ENCODE measurements around the gene UGT1A10. TPM values are rescaled to one million over a fixed set of nuclear protein-coding genes. Genes with fewer than 3 reads are reported as not detected.
"Not testable (repeated sequence)": the region's sequence is repeated elsewhere in the genome, so short reads cannot be mapped to it uniquely, and the experiment has no call there.

UGT1A10 gene
- total and polyA plus RNA-seq, 9 donors = not detected

DNA sequence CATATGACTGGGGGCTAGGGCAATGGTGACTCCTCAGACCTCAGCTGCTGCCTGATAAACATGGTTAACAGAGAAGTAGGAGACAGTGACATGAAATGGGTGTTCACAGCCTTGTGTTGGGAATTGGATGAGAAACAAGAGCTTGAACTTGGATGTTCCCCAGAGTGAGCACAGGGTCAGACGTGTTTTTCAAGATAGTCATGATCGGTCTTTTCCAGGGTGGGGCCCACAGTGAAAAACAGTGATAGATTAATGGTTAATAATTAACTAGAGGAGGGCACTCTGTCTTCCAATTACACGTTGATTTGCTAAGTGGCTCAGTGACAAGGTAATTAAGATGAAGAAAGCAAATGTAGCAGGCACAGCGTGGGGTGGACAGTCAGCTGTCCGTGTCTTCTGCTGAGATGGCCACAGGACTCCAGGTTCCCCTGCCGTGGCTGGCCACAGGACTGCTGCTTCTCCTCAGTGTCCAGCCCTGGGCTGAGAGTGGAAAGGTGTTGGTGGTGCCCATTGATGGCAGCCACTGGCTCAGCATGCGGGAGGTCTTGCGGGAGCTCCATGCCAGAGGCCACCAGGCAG is 92.6 kb downstream of the UGT1A10 start, which contains the start of gene UGT1A3:
Gene UGT1A3 (plus strand): TSS at position 320 of the 579 bp plus-strand sequence. CDS start 85 bp downstream, at position 405.
- no peak for DNase-seq
- Histone ChIP-seq H3K4me1 (ENCODE audit: control insufficient read depth, insufficient read depth, low read length) (no peaks in the 10 kb centered on the region), H3K27ac (ENCODE audit: low read length) (no peak within 1 kb of the TSS), H3K36me3 (ENCODE audit: control insufficient read depth, insufficient read depth, low read length) (no peaks in the 10 kb centered on the region), H3K4me3 (ENCODE audit: low read length) (no peak within 1 kb of the TSS), H3K9me3 (replicated peaks; ENCODE audit: control insufficient read depth, low read depth, low read length) (no peaks in the 10 kb centered on the region), H3K27me3 (ENCODE audit: control insufficient read depth, insufficient read depth, low read length) (no peaks in the 10 kb centered on the region)
- WGBS (ENCODE audit: insufficient coverage) = 86% methylated on average over 8 of the region's 8 CpGs

DNA sequence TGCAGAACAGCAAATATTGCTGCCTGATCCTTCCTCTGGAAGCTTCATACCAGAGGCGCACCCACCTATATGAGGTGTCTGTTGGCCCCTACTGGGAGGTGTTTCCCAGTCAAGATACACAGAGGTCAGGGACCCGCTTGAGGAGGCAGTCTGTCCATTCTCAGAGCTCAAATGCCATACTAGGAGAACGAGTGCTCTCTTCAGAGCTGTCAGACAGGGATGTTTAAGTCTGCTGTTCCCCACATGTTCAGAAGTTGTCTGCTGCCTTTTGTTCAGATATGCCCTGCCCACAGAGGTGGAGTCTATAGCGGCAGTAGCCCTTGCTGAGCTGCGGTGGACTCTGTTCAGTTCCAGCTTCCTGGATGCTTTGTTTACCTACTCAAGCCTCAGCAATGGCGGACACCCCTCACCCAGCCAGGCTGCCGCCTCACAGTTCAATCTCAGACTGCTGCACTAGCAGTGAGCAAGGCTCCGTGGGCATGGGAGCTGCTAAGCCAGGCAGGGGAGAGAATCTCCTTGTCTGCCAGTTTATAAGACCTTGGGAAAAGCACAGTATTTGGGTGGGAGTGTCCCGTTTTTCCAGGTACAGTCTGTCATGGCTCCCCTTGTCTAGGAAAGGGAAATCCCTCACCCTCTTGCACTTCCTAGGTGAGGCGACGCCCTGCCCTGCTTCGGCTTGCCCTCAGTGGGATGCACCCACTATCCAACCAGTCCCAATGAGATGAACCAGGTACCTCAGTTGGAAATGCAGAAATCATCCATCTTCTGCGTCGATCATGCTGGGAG is 100.8 kb downstream of the UGT1A10 start:
- not testable (repeated sequence) for H3K36me3 ChIP-seq (ENCODE audit: control insufficient read depth, insufficient read depth, low read length); H3K4me3 ChIP-seq (ENCODE audit: low read length); H3K27me3 ChIP-seq (ENCODE audit: control insufficient read depth, insufficient read depth, low read length); H3K27ac ChIP-seq (ENCODE audit: low read length); H3K4me1 ChIP-seq (ENCODE audit: control insufficient read depth, insufficient read depth, low read length); H3K9me3 ChIP-seq (replicated peaks; ENCODE audit: control insufficient read depth, low read depth, low read length); DNase-seq
- WGBS (ENCODE audit: insufficient coverage) = 85% methylated on average over 10 of the region's 14 CpGs

DNA sequence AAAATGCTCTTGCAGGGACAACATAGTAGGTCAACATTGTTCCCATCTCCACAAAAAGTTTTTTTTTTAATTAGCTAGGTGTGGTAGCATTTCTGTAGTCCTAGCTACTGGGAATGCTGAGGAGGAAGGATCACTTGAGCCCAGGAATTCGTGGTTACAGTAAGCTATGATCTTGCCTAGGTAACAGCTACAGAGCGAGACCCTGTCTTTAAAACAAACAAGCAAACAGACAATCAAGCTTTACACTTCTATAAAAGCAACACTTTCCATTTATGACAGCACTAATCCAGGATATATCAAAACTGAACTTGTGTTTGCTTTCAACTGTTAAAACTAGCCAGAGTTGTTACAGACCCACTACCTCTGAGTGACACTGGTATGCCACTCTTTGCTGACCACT is 104.6 kb downstream of the UGT1A10 start:
- H3K36me3 ChIP-seq (ENCODE audit: control insufficient read depth, insufficient read depth, low read length) = no peaks in the 10 kb centered on the region
- DNase-seq = no peak
- no peak overlapping the region for H3K27ac ChIP-seq (ENCODE audit: low read length)
- H3K9me3 ChIP-seq (replicated peaks; ENCODE audit: control insufficient read depth, low read depth, low read length) = no peaks in the 10 kb centered on the region
- H3K4me3 ChIP-seq (ENCODE audit: low read length) = no peak overlapping the region
- WGBS (ENCODE audit: insufficient coverage) = 100% methylated on average over 1 of the region's 2 CpGs
- no peaks in the 10 kb centered on the region for H3K4me1 ChIP-seq (ENCODE audit: control insufficient read depth, insufficient read depth, low read length)
- H3K27me3 ChIP-seq (ENCODE audit: control insufficient read depth, insufficient read depth, low read length) = no peaks in the 10 kb centered on the region

DNA sequence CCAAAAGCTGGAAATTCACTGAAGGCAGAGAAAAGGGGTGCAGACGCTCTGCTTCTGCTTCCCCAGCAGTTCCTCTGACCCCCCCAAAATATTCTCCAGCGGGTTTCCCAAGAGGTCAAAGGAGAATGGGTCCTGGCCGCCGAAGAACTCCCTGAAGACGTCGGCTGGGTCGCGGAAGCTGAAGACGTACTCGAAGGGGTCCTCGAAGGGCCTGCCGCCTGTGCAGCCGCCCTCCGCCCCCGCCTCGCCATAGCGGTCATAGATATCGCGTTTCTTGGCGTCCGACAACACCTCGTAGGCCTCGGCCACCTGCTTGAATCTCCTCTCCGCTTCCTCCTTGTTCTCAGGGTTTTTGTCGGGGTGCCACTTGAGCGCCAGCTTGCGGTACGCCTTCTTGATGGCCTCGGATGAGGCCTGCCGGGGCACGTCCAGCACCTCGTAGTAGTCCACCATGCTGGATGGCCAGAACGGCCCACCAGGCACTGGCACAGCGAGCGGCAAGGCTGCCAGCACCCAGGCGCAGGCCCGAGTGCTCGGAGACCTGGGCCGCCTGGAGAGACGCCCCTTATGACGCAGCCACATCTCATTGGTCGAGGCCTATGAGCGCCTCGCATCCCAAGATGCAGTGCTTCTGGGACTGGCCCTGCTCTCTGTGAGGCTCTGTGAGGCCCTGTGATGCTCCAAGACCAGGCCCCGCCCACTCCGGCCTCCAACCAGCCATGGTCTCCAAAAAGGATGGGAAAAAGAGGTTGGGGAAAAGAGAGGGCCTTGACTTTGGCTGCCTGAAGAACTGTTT is 107.4 kb downstream of the UGT1A10 start:
- Histone ChIP-seq H3K27me3 (ENCODE audit: control insufficient read depth, insufficient read depth, low read length) (no peaks in the 10 kb centered on the region), H3K36me3 (ENCODE audit: control insufficient read depth, insufficient read depth, low read length) (no peaks in the 10 kb centered on the region), H3K4me1 (ENCODE audit: control insufficient read depth, insufficient read depth, low read length) (no peaks in the 10 kb centered on the region), H3K4me3 (ENCODE audit: low read length) (no peak overlapping the region), H3K27ac (ENCODE audit: low read length) (no peak overlapping the region), H3K9me3 (replicated peaks; ENCODE audit: control insufficient read depth, low read depth, low read length) (no peaks in the 10 kb centered on the region)
- no peak for DNase-seq
- 93% methylated on average over 38 of the region's 46 CpGs for WGBS (ENCODE audit: insufficient coverage)

DNA sequence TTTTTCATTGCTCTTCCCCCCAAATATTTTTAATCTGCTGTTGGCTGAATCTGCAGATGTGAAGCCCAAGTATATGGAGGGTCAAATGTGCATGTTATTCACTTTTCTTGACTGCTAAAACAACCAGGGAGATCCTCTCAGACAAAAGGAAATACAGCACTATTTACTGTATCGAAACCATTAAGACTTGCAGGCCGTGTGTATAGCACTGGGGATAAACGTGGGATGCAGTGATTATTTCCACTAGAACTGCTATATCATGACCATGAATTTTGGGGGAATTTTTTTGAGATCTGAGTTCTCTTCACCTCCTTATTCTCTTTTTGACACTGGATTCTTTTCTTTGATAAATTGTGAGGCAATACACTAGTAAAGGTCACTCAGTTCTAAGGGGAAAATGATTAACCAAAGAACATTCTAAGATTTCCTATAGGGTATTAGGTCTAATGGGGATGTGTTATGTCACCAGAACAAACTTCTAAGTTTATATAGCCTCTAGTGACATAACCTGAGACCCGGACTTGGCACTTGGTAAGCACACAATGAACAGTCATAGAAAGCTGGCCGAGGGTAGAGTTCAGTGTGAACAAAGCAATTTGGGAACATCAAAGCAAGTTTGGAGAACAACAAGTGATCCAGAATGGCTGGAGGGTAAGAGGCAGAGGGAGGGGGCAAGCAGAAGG is 109.0 kb downstream of the UGT1A10 start:
- Histone ChIP-seq H3K36me3 (ENCODE audit: control insufficient read depth, insufficient read depth, low read length) (no peaks in the 10 kb centered on the region), H3K4me1 (ENCODE audit: control insufficient read depth, insufficient read depth, low read length) (no peaks in the 10 kb centered on the region), H3K4me3 (ENCODE audit: low read length) (no peak overlapping the region), H3K27me3 (ENCODE audit: control insufficient read depth, insufficient read depth, low read length) (no peaks in the 10 kb centered on the region), H3K9me3 (replicated peaks; ENCODE audit: control insufficient read depth, low read depth, low read length) (no peaks in the 10 kb centered on the region), H3K27ac (ENCODE audit: low read length) (no peak overlapping the region)
- 52% methylated on average over 2 of the region's 5 CpGs for WGBS (ENCODE audit: insufficient coverage)
- DNase-seq = no peak

DNA sequence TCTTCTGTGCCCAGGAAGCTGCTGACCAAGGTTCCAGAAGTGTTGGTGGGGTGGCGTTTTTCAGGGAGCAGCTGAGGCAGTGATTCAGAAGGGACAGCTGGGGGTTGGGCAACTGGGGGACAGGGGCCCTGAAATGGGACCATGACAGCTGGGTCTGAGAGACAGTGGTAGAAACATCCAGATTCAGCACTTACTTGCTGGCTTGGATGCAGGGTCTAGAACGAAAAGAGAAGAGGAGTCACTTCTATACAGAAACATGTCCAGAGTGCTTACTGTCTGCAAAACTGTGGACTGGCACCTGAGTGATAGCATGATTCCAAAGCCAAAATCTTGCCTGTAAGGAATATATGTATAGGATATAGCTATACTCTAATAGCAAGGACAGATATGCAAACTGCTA is 109.6 kb downstream of the UGT1A10 start:
- H3K4me3 ChIP-seq (ENCODE audit: low read length); H3K4me1 ChIP-seq (ENCODE audit: control insufficient read depth, insufficient read depth, low read length); H3K36me3 ChIP-seq (ENCODE audit: control insufficient read depth, insufficient read depth, low read length); H3K9me3 ChIP-seq (replicated peaks; ENCODE audit: control insufficient read depth, low read depth, low read length); H3K27ac ChIP-seq (ENCODE audit: low read length); H3K27me3 ChIP-seq (ENCODE audit: control insufficient read depth, insufficient read depth, low read length); DNase-seq: not testable (repeated sequence)
- WGBS (ENCODE audit: insufficient coverage) = 50% methylated on average over 1 of the region's 2 CpGs

DNA sequence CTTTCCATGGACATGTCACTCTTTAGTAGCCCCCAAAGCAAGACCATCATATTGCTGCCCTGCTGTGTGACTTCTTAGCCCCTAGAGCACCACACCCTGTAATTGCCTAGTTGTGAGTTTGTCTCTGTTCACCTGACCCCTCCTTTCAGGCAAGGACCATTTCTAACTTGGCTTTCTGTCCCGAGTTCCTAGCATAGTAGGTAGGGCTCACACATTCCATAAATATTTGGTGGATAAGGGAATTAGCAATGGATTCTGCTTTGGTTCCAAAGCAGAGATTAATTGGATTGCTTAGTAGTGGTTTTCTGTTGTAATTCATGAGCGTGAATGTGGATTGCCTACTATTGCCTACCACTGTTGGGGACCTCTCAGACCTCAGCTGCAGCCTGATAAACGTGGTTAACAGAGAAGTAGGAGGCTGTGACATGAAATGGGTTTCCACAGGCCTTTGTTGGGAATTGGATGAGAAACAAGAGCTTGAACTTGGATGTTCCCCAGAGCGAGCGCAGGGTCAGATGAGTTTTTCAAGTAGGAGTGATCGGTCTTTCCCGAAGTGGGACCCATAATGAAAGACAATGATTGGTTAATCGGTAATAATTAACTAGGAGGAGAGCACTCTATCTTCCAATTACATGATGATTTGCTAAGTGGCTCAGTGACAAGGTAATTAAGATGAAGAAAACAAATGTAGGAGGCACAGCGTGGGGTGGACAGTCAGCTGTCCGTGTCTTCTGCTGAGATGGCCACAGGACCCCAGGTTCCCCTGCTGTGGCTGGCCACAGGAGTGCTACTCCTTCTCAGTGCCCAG is 110.4 kb downstream of the UGT1A10 start:
- Histone ChIP-seq H3K27me3 (ENCODE audit: control insufficient read depth, insufficient read depth, low read length) (no peaks in the 10 kb centered on the region), H3K36me3 (ENCODE audit: control insufficient read depth, insufficient read depth, low read length) (no peaks in the 10 kb centered on the region), H3K4me3 (ENCODE audit: low read length) (no peak overlapping the region), H3K4me1 (ENCODE audit: control insufficient read depth, insufficient read depth, low read length) (no peaks in the 10 kb centered on the region), H3K9me3 (replicated peaks; ENCODE audit: control insufficient read depth, low read depth, low read length) (no peaks in the 10 kb centered on the region), H3K27ac (ENCODE audit: low read length) (no peak overlapping the region)
- DNase-seq = no peak
- WGBS (ENCODE audit: insufficient coverage) = 82% methylated on average over 9 of the region's 10 CpGs

DNA sequence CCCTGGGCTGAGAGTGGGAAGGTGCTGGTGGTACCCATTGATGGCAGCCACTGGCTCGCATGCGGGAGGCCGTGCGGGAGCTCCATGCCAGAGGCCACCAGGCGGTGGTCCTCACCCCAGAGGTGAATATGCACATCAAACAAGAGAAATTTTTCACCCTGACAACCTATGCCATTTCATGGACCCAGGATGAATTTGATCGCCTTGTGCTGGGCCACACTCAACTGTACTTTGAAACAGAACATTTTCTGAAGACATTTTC is 111.0 kb downstream of the UGT1A10 start:
- Histone ChIP-seq H3K27ac (ENCODE audit: low read length) (no peak overlapping the region), H3K27me3 (ENCODE audit: control insufficient read depth, insufficient read depth, low read length) (no peaks in the 10 kb centered on the region), H3K4me1 (ENCODE audit: control insufficient read depth, insufficient read depth, low read length) (no peaks in the 10 kb centered on the region), H3K4me3 (ENCODE audit: low read length) (no peak overlapping the region), H3K36me3 (ENCODE audit: control insufficient read depth, insufficient read depth, low read length) (no peaks in the 10 kb centered on the region), H3K9me3 (replicated peaks; ENCODE audit: control insufficient read depth, low read depth, low read length) (no peaks in the 10 kb centered on the region)
- 100% methylated on average over 1 of the region's 6 CpGs for WGBS (ENCODE audit: insufficient coverage)
- DNase-seq = no peak

DNA sequence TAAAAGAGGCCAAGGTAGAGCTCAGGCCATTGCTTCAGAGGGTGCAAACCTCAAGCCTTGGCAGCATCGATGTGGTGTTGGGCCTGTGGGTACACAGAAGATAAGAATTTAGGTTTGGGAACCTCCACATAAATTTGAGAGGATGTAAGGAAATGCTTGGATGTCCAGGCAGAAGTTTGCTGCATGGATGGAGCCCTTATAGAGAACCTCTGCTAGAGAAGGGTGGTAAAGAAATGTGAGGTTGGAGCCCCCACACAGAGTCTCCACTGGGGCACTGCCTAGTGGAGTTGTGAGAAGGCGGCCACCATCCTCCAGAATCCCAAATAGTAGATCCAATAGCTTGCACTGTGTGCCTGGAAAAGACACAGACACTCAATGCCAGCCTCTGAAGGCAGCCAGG is 114.4 kb downstream of the UGT1A10 start:
- H3K27me3 ChIP-seq (ENCODE audit: control insufficient read depth, insufficient read depth, low read length); H3K9me3 ChIP-seq (replicated peaks; ENCODE audit: control insufficient read depth, low read depth, low read length); H3K4me1 ChIP-seq (ENCODE audit: control insufficient read depth, insufficient read depth, low read length); H3K4me3 ChIP-seq (ENCODE audit: low read length); H3K27ac ChIP-seq (ENCODE audit: low read length); DNase-seq; H3K36me3 ChIP-seq (ENCODE audit: control insufficient read depth, insufficient read depth, low read length): not testable (repeated sequence)
- 92% methylated on average over 2 of the region's 2 CpGs for WGBS (ENCODE audit: insufficient coverage)

All from muscle of leg (tissue), 11 donors.